SK-N-SH (cell line): ENCODE data around the gene ART1. TPM values are rescaled to one million over a fixed set of nuclear protein-coding genes. Genes with fewer than 3 reads are reported as not detected.

Experiments
- CTCF ChIA-PET: fragments of 300-600, 350-600 bp; formaldehyde crosslinking; extraction: SDS; loops from one replicate; lab custom pipeline; 2021; lab: Yijun Ruan, JAX
- POLR2A ChIA-PET: fragments of 350-600 bp; sonication (Branson Sonifier 250); formaldehyde crosslinking; extraction: SDS; loops from one replicate; lab custom pipeline; 2020; ENCODE audit warnings: antibody characterized with exemption, inconsistent platforms; lab: Yijun Ruan, JAX
- DNase-seq: peaks from one replicate; pipeline ENCODE4 v3.0.0; 2012
- H2AFZ ChIP-seq: fragments of 200-600 bp; sonication (generic); 2 replicates; pipeline ENCODE4 v1.8.1; 2016; ENCODE audit warnings: antibody characterized with exemption, mild to moderate bottlenecking, low read depth
- H3F3A ChIP-seq: fragments of 200-600 bp; sonication (generic); replicated peaks from 2 replicates; pipeline ENCODE3; 2016; ENCODE audit warnings: antibody characterized with exemption, mild to moderate bottlenecking; ENCODE audit not compliant: insufficient read depth
- H3K27ac ChIP-seq, 2 experiments: fragments of 200-500 bp in 1 of 2; fragments of 200-600 bp in 1 of 2; sonication (Bioruptor generic) in 1 of 2; sonication (generic), shearing (Covaris generic) in 1 of 2; 2 replicates each; pipeline versions ENCODE4 v1.5.1 to v1.6.1; 2014 to 2016; ENCODE audit warnings: low read depth in 2 of 2, inconsistent platforms in 1 of 2, low read length in 1 of 2, mild to moderate bottlenecking in 1 of 2, mixed read lengths in 1 of 2
- H3K27me3 ChIP-seq: fragments of 200-600 bp; sonication (generic), shearing (Covaris generic); 2 replicates; pipeline ENCODE4 v1.6.1; 2016; ENCODE audit warnings: mixed run types; ENCODE audit not compliant: insufficient read depth
- H3K36me3 ChIP-seq, 2 experiments: fragments of 200-500 bp in 1 of 2; fragments of 200-600 bp in 1 of 2; sonication (Bioruptor generic) in 1 of 2; sonication (generic) in 1 of 2; replicated peaks in 1 of 2; 2 replicates each; pipeline versions ENCODE3 to v1.5.1; 2014 to 2016; ENCODE audit warnings: low read length in 1 of 2, mild to moderate bottlenecking in 1 of 2; ENCODE audit not compliant: insufficient read depth in 2 of 2, control insufficient read depth in 1 of 2
- H3K4me1 ChIP-seq, 2 experiments: fragments of 200-500 bp in 1 of 2; fragments of 200-600 bp in 1 of 2; sonication (Bioruptor generic) in 1 of 2; sonication (generic), shearing (Covaris generic) in 1 of 2; 2 replicates each; pipeline versions ENCODE4 v1.5.1 to v1.6.1; 2014 to 2016; ENCODE audit warnings: low read depth in 1 of 2, low read length in 1 of 2, mixed run types in 1 of 2; ENCODE audit not compliant: insufficient read depth in 2 of 2, control insufficient read depth in 1 of 2
- H3K4me2 ChIP-seq: fragments of 200-600 bp; sonication (generic), shearing (Covaris generic); 2 replicates; pipeline ENCODE4 v1.6.1; 2017; ENCODE audit warnings: mixed run types
- H3K4me3 ChIP-seq, 2 experiments: fragments of 200-500 bp in 1 of 2; fragments of 200-600 bp in 1 of 2; sonication (Bioruptor generic) in 1 of 2; sonication (generic), shearing (Covaris generic) in 1 of 2; 2 replicates each; pipeline versions ENCODE4 v1.5.1 to v1.8.1; 2014 to 2016; ENCODE audit warnings: low read depth in 2 of 2, inconsistent platforms in 1 of 2, low read length in 1 of 2, mild to moderate bottlenecking in 1 of 2, mixed read lengths in 1 of 2, moderate library complexity in 1 of 2
- H3K79me2 ChIP-seq: fragments of 200-600 bp; sonication (generic); 2 replicates; pipeline ENCODE4 v1.8.1; 2017; ENCODE audit warnings: mild to moderate bottlenecking; ENCODE audit not compliant: insufficient read depth
- H3K9ac ChIP-seq: fragments of 200-600 bp; sonication (generic); 2 replicates; pipeline ENCODE4 v1.6.1; 2017; ENCODE audit warnings: mixed run types
- H3K9me2 ChIP-seq: fragments of 200-600 bp; sonication (generic); 2 replicates; pipeline ENCODE4 v1.6.1; 2017; ENCODE audit warnings: mixed run types
- H3K9me3 ChIP-seq: fragments of 200-600 bp; sonication (generic); 2 replicates; pipeline ENCODE4 v1.6.1; 2017; ENCODE audit warnings: mixed run types, mild to moderate bottlenecking, moderate library complexity
- H4K20me1 ChIP-seq: fragments of 200-600 bp; sonication (generic); 2 replicates; pipeline ENCODE4 v1.6.1; 2017; ENCODE audit warnings: mild to moderate bottlenecking, mixed run types; ENCODE audit not compliant: insufficient read depth
- ELF1 ChIP-seq: IDR thresholded peaks from 2 replicates; pipeline ENCODE4 v1.4.0; 2012
- EP300 ChIP-seq, 2 experiments: IDR thresholded peaks; 2 replicates each; pipeline versions ENCODE4 v1.4.0 to v1.6.1; 2012; ENCODE audit warnings: borderline replicate concordance in 1 of 2, low read depth in 1 of 2, low read length in 1 of 2
- FOSL2 ChIP-seq: IDR thresholded peaks from 2 replicates; pipeline ENCODE4 v1.4.0; 2012; ENCODE audit warnings: low read depth, mild to moderate bottlenecking, moderate library complexity, borderline replicate concordance
- FOXM1 ChIP-seq: IDR thresholded peaks from 2 replicates; pipeline ENCODE4 v1.4.0; 2012; ENCODE audit warnings: low read depth, mild to moderate bottlenecking
- JUND ChIP-seq: IDR thresholded peaks from 2 replicates; pipeline ENCODE4 v1.4.0; 2012
- MAX ChIP-seq: IDR thresholded peaks from 2 replicates; pipeline ENCODE4 v1.4.0; 2012; ENCODE audit warnings: low read depth
- MEF2A ChIP-seq: IDR thresholded peaks from 2 replicates; pipeline ENCODE4 v1.4.0; 2012; ENCODE audit warnings: low read depth, borderline replicate concordance
- MXI1 ChIP-seq: IDR thresholded peaks from 2 replicates; pipeline ENCODE4 v1.6.1; 2012; ENCODE audit warnings: mild to moderate bottlenecking, low read depth, low read length, improper control_type of control experiment
- NFIC ChIP-seq: IDR thresholded peaks from 2 replicates; pipeline ENCODE4 v1.4.0; 2012; ENCODE audit warnings: borderline replicate concordance
- NRF1 ChIP-seq: IDR thresholded peaks from 2 replicates; pipeline ENCODE4 v1.6.1; 2012; ENCODE audit warnings: low read depth, mild to moderate bottlenecking, low read length
- POLR2AphosphoS5 ChIP-seq: IDR thresholded peaks from 2 replicates; pipeline ENCODE4 v1.6.1; 2012; ENCODE audit warnings: low read depth, low read length
- RAD21 ChIP-seq: IDR thresholded peaks from 2 replicates; pipeline ENCODE4 v1.6.1; 2012; ENCODE audit warnings: mild to moderate bottlenecking, low read length
- RFX5 ChIP-seq: IDR thresholded peaks from 2 replicates; pipeline ENCODE4 v1.6.1; 2012; ENCODE audit warnings: mild to moderate bottlenecking, improper control_type of control experiment, low read length
- RXRA ChIP-seq: IDR thresholded peaks from 2 replicates; pipeline ENCODE4 v1.4.0; 2012; ENCODE audit warnings: low read depth, mild to moderate bottlenecking, borderline replicate concordance
- SIN3A ChIP-seq: IDR thresholded peaks from 2 replicates; pipeline ENCODE4 v1.6.1; 2012; ENCODE audit warnings: low read depth, mild to moderate bottlenecking, low read length, moderate library complexity, borderline replicate concordance
- SMC3 ChIP-seq: IDR thresholded peaks from 2 replicates; pipeline ENCODE4 v1.6.1; 2012; ENCODE audit warnings: low read depth, low read length, improper control_type of control experiment
- TAF1 ChIP-seq: IDR thresholded peaks from 2 replicates; pipeline ENCODE4 v1.6.1; 2012; ENCODE audit warnings: low read depth, mild to moderate bottlenecking, low read length, moderate library complexity, borderline replicate concordance
- TEAD4 ChIP-seq: IDR thresholded peaks from 2 replicates; pipeline ENCODE4 v1.4.0; 2012; ENCODE audit warnings: mild to moderate bottlenecking, borderline replicate concordance; ENCODE audit not compliant: insufficient read depth
- USF1 ChIP-seq: IDR thresholded peaks from 2 replicates; pipeline ENCODE4 v1.4.0; 2012; ENCODE audit warnings: low read depth, borderline replicate concordance
- YY1 ChIP-seq: IDR thresholded peaks from 2 replicates; pipeline ENCODE4 v1.4.0; 2012; ENCODE audit warnings: low read depth, mild to moderate bottlenecking
- ZBTB33 ChIP-seq: IDR thresholded peaks from 2 replicates; pipeline ENCODE4 v1.4.0; 2012; ENCODE audit warnings: low read depth, borderline replicate concordance
- WGBS: methylation state at CpG from one replicate; pipeline ENCODE4 v1.1.6; 2017; ENCODE audit warnings: low lambda C conversion rate; 5-methylcytosine and 5-hydroxymethylcytosine counted together
- polyA plus RNA-seq, 3 experiments: library from polyadenylated mRNA; depleted of rRNA; stranded (reverse); fragments of >200 nt; gene quantifications; 2 replicates each; pipeline ENCODE4 v1.2.3, GENCODE V29; 2012
- TF ChIP-seq, protein P1 (sequence below): fragments of 150-350 bp; IDR thresholded peaks from 2 replicates; pipeline ENCODE4 v1.6.1; 2017; ENCODE audit warnings: antibody characterized with exemption, low read length, low read depth, borderline replicate concordance

ART1 gene
- polyA plus RNA-seq, 1 of the 3 experiments (the other 2 are of a cell fraction): not detected

- no peaks in the 10 kb centered on the region; a peak in 1 of 4 replicates for H3K4me1 ChIP-seq
- no peaks in the 10 kb centered on the region for H3K79me2 ChIP-seq
- H3K4me2 ChIP-seq: no peak overlapping the region
- ChIA-PET CTCF (interaction anchor here (1.0 to 2.3 kb wide), 6 partner anchors 14 to 461 kb away, joined by 3 to 9 read pairs (median 5); no protein-coding TSS in a partner anchor), POLR2A (no interaction called here)
- H3K9me3 ChIP-seq: no peaks in the 10 kb centered on the region
- WGBS: 68% methylated on average over 4 of the region's 4 CpGs
- H4K20me1 ChIP-seq: no peaks in the 10 kb centered on the region
- no peak overlapping the region for H3K4me3 ChIP-seq
- no peaks in the 10 kb centered on the region for H3K27me3 ChIP-seq
- no peak overlapping the region for H2AFZ ChIP-seq
- no peaks in the 10 kb centered on the region for H3K9me2 ChIP-seq
- no peaks in the 10 kb centered on the region for H3K36me3 ChIP-seq
- no peak for DNase-seq
- no peak for TF ChIP-seq MAX
- TF ChIP-seq NFIC: no peak
- TF ChIP-seq MXI1: no peak
- TF ChIP-seq FOSL2: no peak
- no peak for TF ChIP-seq POLR2AphosphoS5
- TF ChIP-seq SMC3: no peak
- no peak for TF ChIP-seq FOXM1
- no peak for TF ChIP-seq MEF2A
- TF ChIP-seq RAD21: no peak
- no peak for TF ChIP-seq NRF1
- no peak for TF ChIP-seq RXRA
- TF ChIP-seq YY1: no peak
- no peak for TF ChIP-seq RFX5
- TF ChIP-seq, protein P1, sequence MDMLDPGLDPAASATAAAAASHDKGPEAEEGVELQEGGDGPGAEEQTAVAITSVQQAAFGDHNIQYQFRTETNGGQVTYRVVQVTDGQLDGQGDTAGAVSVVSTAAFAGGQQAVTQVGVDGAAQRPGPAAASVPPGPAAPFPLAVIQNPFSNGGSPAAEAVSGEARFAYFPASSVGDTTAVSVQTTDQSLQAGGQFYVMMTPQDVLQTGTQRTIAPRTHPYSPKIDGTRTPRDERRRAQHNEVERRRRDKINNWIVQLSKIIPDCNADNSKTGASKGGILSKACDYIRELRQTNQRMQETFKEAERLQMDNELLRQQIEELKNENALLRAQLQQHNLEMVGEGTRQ: no peak
- no peak for TF ChIP-seq TEAD4
- no peak for TF ChIP-seq TAF1
- H3F3A ChIP-seq: no peaks in the 10 kb centered on the region
- H3K27ac ChIP-seq: no peak overlapping the region
- H3K9ac ChIP-seq: no peak overlapping the region
These were observed 34.1 kb upstream of the ART1 start for GRCh38 chr11:3610846-3611245.

- H3K27me3 ChIP-seq: no peaks in the 10 kb centered on the region
- H3K27ac ChIP-seq: no peak overlapping the region
- H3K9me3 ChIP-seq: no peaks in the 10 kb centered on the region
- ChIA-PET POLR2A (no interaction called here), CTCF (no interaction called here)
- no peak overlapping the region for H2AFZ ChIP-seq
- H4K20me1 ChIP-seq: no peaks in the 10 kb centered on the region
- TF ChIP-seq JUND (no peak), YY1 (no peak), ZBTB33 (no peak), FOXM1 (no peak), MAX (no peak), NRF1 (no peak), NFIC (no peak), ELF1 (no peak), MEF2A (no peak), SIN3A (no peak), USF1 (no peak), SMC3 (no peak), RFX5 (no peak), EP300 (IDR thresholded peaks at IDR 0.05; ENCODE audit: borderline replicate concordance in 1 of 2, low read depth in 1 of 2, low read length in 1 of 2) (no peak)
- TF ChIP-seq, all 33 proteins: peak for 0
- H3K9me2 ChIP-seq: no peaks in the 10 kb centered on the region
- no peaks in the 10 kb centered on the region; a peak in 1 of 4 replicates for H3K4me1 ChIP-seq
- no peaks in the 10 kb centered on the region for H3K79me2 ChIP-seq
- 75% methylated on average over 3 of the region's 3 CpGs for WGBS
- no peak overlapping the region for H3K4me3 ChIP-seq
- DNase-seq: no peak
- H3K9ac ChIP-seq: no peak overlapping the region
- no peaks in the 10 kb centered on the region for H3F3A ChIP-seq
- H3K4me2 ChIP-seq: no peak overlapping the region
- no peaks in the 10 kb centered on the region for H3K36me3 ChIP-seq
These were observed 32.8 kb upstream of the ART1 start for GRCh38 chr11:3611976-3612678.
